ENCODE data around the gene SCFD2.

GRCh38 chr4:52935317-52935716 lies 430.5 kb downstream of the SCFD2 start:
- no peak for TF ChIP-seq CTCF (IDR thresholded peaks at IDR 0.05; ENCODE audit: low read depth, low read length)
- no peak for TF ChIP-seq EZH2phosphoT487 (IDR thresholded peaks at IDR 0.05; ENCODE audit: low read depth)
